SU-DHL-6 (cell line): ENCODE results near the gene NLRP11.

ENCODE experiments used
- H2AFZ ChIP-seq: fragments of 200-600 bp; sonication (generic); 2 replicates; pipeline ENCODE4 v1.6.1; 2014; ENCODE audit warnings: low read depth, mild to moderate bottlenecking, moderate library complexity, mixed read lengths, antibody characterized with exemption, low read length; ENCODE audit not compliant: severe bottlenecking
- H3F3A ChIP-seq: fragments of 200-600 bp; shearing (Covaris generic); 2 replicates; pipeline ENCODE4 v1.6.0; 2016; ENCODE audit warnings: antibody characterized with exemption, mild to moderate bottlenecking; ENCODE audit not compliant: insufficient read depth
- H3K27ac ChIP-seq: fragments of 200-600 bp; sonication (generic); 2 replicates; pipeline ENCODE4 v1.5.1; 2016; ENCODE audit warnings: low read depth, mild to moderate bottlenecking, low read length, moderate library complexity, mixed read lengths
- H3K27me3 ChIP-seq: fragments of 200-600 bp; sonication (generic), shearing (Covaris generic); 2 replicates; pipeline ENCODE4 v1.6.0; 2014; ENCODE audit warnings: mild to moderate bottlenecking, low read length
- H3K36me3 ChIP-seq: fragments of 200-600 bp; sonication (generic); 2 replicates; pipeline ENCODE4 v1.6.1; 2014; ENCODE audit warnings: mild to moderate bottlenecking, low read length, mixed read lengths
- H3K4me2 ChIP-seq: fragments of 300-600, 200-600 bp; shearing (Covaris generic), sonication (generic); 2 replicates; pipeline ENCODE4 v1.6.0; 2014; ENCODE audit warnings: low read length, low read depth, mild to moderate bottlenecking; ENCODE audit not compliant: poor library complexity, severe bottlenecking
- H3K4me3 ChIP-seq: fragments of 200-600 bp; sonication (generic); 2 replicates; pipeline ENCODE4 v1.5.1; 2014; ENCODE audit warnings: antibody characterized with exemption, low read length, mild to moderate bottlenecking, mixed read lengths; ENCODE audit not compliant: insufficient read depth, poor library complexity, severe bottlenecking
- H3K79me2 ChIP-seq: fragments of 200-600 bp; sonication (generic); 2 replicates; pipeline ENCODE4 v1.6.1; 2014; ENCODE audit warnings: mild to moderate bottlenecking, low read length, moderate library complexity; ENCODE audit not compliant: insufficient read depth
- H3K9ac ChIP-seq: fragments of 200-600 bp; sonication (generic); 2 replicates; pipeline ENCODE4 v1.7.0; 2014; ENCODE audit warnings: mild to moderate bottlenecking, low read length
- H3K9me2 ChIP-seq: fragments of 200-600 bp; sonication (generic); replicated peaks from 2 replicates; pipeline ENCODE4 v1.6.1; 2014; ENCODE audit warnings: low read length; ENCODE audit not compliant: insufficient read depth
- H3K9me3 ChIP-seq: fragments of 200-600 bp; sonication (generic); 2 replicates; pipeline ENCODE4 v1.6.1; 2014; ENCODE audit warnings: low read length, mixed read lengths; ENCODE audit not compliant: insufficient read depth
- H4K20me1 ChIP-seq: fragments of 200-600 bp; sonication (generic); 2 replicates; pipeline ENCODE4 v1.6.1; 2014; ENCODE audit warnings: low read depth, mild to moderate bottlenecking, antibody characterized with exemption, low read length, moderate library complexity, mixed read lengths
- EZH2phosphoT487 ChIP-seq: fragments of 200-600 bp; sonication (generic), shearing (Covaris generic); conservative IDR thresholded peaks from 2 replicates; pipeline ENCODE4 v1.6.1; 2018; ENCODE audit warnings: mild to moderate bottlenecking, antibody characterized with exemption, low read length, moderate library complexity, mixed read lengths
- TF ChIP-seq, protein P1 (sequence below): fragments of 200-600 bp; sonication (generic); IDR thresholded peaks from one replicate; pipeline ENCODE4 v1.5.1; 2017; ENCODE audit warnings: antibody characterized with exemption, mild to moderate bottlenecking, low read length, moderate library complexity; ENCODE audit not compliant: insufficient read depth, poor library complexity, severe bottlenecking

Gene NLRP11

DNA sequence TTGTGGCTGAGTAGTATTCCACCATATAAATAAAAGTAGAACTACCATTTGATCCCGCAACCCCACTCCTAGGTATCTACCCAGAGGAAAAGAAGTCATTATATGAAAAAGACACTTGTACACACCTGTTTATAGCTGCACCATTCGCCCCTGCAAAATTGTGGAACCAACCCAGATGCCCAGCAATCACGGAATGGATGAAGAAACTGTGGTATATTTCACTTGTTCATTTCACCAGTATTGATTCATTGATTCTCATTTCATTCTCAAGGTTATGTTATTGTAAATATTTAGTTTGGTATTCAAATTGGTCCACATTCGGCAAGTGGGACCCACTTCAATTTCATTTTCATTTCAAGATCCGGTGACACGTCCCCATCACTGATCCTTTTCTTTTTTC is 81.1 kb downstream of the NLRP11 start:
- H2AFZ ChIP-seq = no peak overlapping the region
- no peak overlapping the region for H3K4me2 ChIP-seq
- no peaks in the 10 kb centered on the region for H3K27me3 ChIP-seq
- H3K36me3 ChIP-seq = no peaks in the 10 kb centered on the region
- TF ChIP-seq, protein P1, sequence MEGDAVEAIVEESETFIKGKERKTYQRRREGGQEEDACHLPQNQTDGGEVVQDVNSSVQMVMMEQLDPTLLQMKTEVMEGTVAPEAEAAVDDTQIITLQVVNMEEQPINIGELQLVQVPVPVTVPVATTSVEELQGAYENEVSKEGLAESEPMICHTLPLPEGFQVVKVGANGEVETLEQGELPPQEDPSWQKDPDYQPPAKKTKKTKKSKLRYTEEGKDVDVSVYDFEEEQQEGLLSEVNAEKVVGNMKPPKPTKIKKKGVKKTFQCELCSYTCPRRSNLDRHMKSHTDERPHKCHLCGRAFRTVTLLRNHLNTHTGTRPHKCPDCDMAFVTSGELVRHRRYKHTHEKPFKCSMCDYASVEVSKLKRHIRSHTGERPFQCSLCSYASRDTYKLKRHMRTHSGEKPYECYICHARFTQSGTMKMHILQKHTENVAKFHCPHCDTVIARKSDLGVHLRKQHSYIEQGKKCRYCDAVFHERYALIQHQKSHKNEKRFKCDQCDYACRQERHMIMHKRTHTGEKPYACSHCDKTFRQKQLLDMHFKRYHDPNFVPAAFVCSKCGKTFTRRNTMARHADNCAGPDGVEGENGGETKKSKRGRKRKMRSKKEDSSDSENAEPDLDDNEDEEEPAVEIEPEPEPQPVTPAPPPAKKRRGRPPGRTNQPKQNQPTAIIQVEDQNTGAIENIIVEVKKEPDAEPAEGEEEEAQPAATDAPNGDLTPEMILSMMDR = no peak
- no peak for TF ChIP-seq EZH2phosphoT487
- H3K79me2 ChIP-seq = no peaks in the 10 kb centered on the region
- H3F3A ChIP-seq = no peaks in the 10 kb centered on the region
- no peak overlapping the region for H3K4me3 ChIP-seq
- no peak overlapping the region for H3K9ac ChIP-seq
- H3K9me2 ChIP-seq = no peaks in the 10 kb centered on the region
- no peaks in the 10 kb centered on the region for H3K9me3 ChIP-seq
- no peaks in the 10 kb centered on the region for H4K20me1 ChIP-seq
- no peak overlapping the region for H3K27ac ChIP-seq

DNA sequence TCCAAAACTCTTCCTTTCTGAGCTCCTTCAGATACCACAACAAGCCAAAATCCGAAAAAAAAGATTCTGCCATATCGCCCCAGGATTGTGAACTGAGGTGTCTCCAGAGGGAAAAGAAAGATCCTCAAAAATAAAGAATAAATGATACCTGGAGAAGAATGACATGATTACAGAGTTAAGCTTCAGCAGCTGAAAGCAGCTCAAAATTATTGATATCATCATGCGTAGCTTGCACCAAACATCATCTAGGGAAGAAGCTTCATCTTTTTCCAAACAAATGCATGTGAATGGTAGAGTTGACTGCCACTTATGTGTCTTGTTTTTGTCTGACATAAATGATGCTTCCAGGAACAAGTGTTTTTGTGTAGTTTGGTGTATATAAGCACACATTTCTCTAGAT is 93.5 kb downstream of the NLRP11 start, which contains the start of gene NLRP9:
TSS of gene NLRP9 (minus strand) at position 101 of the 400 bp plus-strand sequence. CDS start at position 73, 28 bp downstream.
- H3F3A ChIP-seq = no peaks in the 10 kb centered on the region
- H4K20me1 ChIP-seq = no peaks in the 10 kb centered on the region
- no peaks in the 10 kb centered on the region for H3K9me2 ChIP-seq
- no peaks in the 10 kb centered on the region for H3K9me3 ChIP-seq
- H3K4me3 ChIP-seq = no peak within 1 kb of the TSS
- no peaks in the 10 kb centered on the region for H3K27me3 ChIP-seq
- H3K36me3 ChIP-seq = no peaks in the 10 kb centered on the region
- no peak within 1 kb of the TSS for H3K9ac ChIP-seq
- no peak within 1 kb of the TSS for H3K4me2 ChIP-seq
- TF ChIP-seq, protein P1 = no peak
- no peak for TF ChIP-seq EZH2phosphoT487
- no peak within 1 kb of the TSS for H3K27ac ChIP-seq
- no peaks in the 10 kb centered on the region for H3K79me2 ChIP-seq
- no peak within 1 kb of the TSS for H2AFZ ChIP-seq
